GM18526 (cell line): Measurements from ENCODE around the gene ECE1.

Experiments
- POLR2A ChIP-seq: IDR thresholded peaks from 3 replicates; pipeline ENCODE4 v1.6.1; 2011; ENCODE audit not compliant: insufficient read length; ENCODE audit errors: extremely low read depth

Gene ECE1

GRCh38 chr1:21330544-21330943, 40.3 kb upstream of the ECE1 start:
- no peak for TF ChIP-seq POLR2A

GRCh38 chr1:21329209-21329844, 39.1 kb upstream of the ECE1 start:
- TF ChIP-seq POLR2A, result no peak

- TF ChIP-seq POLR2A, result no peak
Measured at GRCh38 chr1:21327566-21328323, 37.5 kb upstream of the ECE1 start.

- no peak for TF ChIP-seq POLR2A
Measured at GRCh38 chr1:21326861-21327344, 36.6 kb upstream of the ECE1 start.

GRCh38 chr1:21325731-21326387, 35.6 kb upstream of the ECE1 start:
- no peak for TF ChIP-seq POLR2A

- no peak for TF ChIP-seq POLR2A
Measured at GRCh38 chr1:21325231-21325718, 35.0 kb upstream of the ECE1 start.

GRCh38 chr1:21324368-21325141, 34.3 kb upstream of the ECE1 start:
- TF ChIP-seq POLR2A, result no peak

GRCh38 chr1:21323091-21323490, 32.8 kb upstream of the ECE1 start:
- no peak for TF ChIP-seq POLR2A

GRCh38 chr1:21322681-21323016, 32.4 kb upstream of the ECE1 start:
- TF ChIP-seq POLR2A, result no peak

GRCh38 chr1:21321963-21322680, 31.9 kb upstream of the ECE1 start:
- TF ChIP-seq POLR2A, result no peak

GRCh38 chr1:21320410-21321108, 30.3 kb upstream of the ECE1 start:
- TF ChIP-seq POLR2A, result no peak

- TF ChIP-seq POLR2A, result no peak
Measured at GRCh38 chr1:21319447-21320407, 29.5 kb upstream of the ECE1 start.

GRCh38 chr1:21318714-21319159, 28.5 kb upstream of the ECE1 start:
- TF ChIP-seq POLR2A, result no peak
